Suprapubic skin (tissue), 4 donors: ENCODE measurements around the gene ACSF2. TPM values are rescaled to one million over a fixed set of nuclear protein-coding genes. Genes with fewer than 3 reads are reported as not detected.

Experiments used
- DNase-seq, 2 donors: peaks; one replicate each; pipeline ENCODE4 v3.0.0-alpha.2; 2019; ENCODE audit warnings: low spot score in 2 of 2
- H3K27ac ChIP-seq: fragments of 200-600 bp; sonication (generic); one replicate; pipeline ENCODE4 v1.5.1; 2019
- H3K27me3 ChIP-seq: fragments of 200-600 bp; sonication (generic); one replicate; pipeline ENCODE4 v1.5.1; 2019
- H3K36me3 ChIP-seq: fragments of 200-600 bp; sonication (generic); one replicate; pipeline ENCODE4 v1.5.1; 2019
- H3K4me1 ChIP-seq: fragments of 200-600 bp; sonication (generic); one replicate; pipeline ENCODE4 v1.5.1; 2019
- H3K4me3 ChIP-seq: fragments of 200-600 bp; sonication (generic); one replicate; pipeline ENCODE4 v1.5.1; 2019; ENCODE audit warnings: mild to moderate bottlenecking
- H3K9me3 ChIP-seq: fragments of 200-600 bp; sonication (generic); one replicate; pipeline ENCODE4 v1.5.1; 2019
- CTCF ChIP-seq, 2 donors: fragments of 200-600 bp in 1 of 2; fragments of 450-650 bp in 1 of 2; sonication (generic) in 1 of 2; IDR thresholded peaks; one replicate each; pipeline ENCODE4 v1.5.1; 2016 to 2019; ENCODE audit warnings: antibody characterized with exemption in 2 of 2, mild to moderate bottlenecking in 1 of 2, moderate library complexity in 1 of 2
- EP300 ChIP-seq: sonication (generic); formaldehyde crosslinking; IDR thresholded peaks from one replicate; pipeline ENCODE4 v1.6.1; 2017; ENCODE audit warnings: antibody characterized with exemption
- POLR2A ChIP-seq, 2 donors: fragments of 450-650 bp; IDR thresholded peaks; one replicate each; pipeline ENCODE4 v1.6.1; 2017; ENCODE audit warnings: antibody characterized with exemption in 2 of 2, mild to moderate bottlenecking in 2 of 2, moderate library complexity in 2 of 2
- POLR2AphosphoS5 ChIP-seq, 3 donors: sonication (generic); formaldehyde crosslinking; IDR thresholded peaks; one replicate each; pipeline ENCODE4 v1.6.1; 2017; ENCODE audit warnings: antibody characterized with exemption in 3 of 3
- WGBS: methylation state at CpG from one replicate; pipeline ENCODE4 v1.1.5; 2018; 5-methylcytosine and 5-hydroxymethylcytosine counted together
- total RNA-seq, 4 donors: library from RNA; depleted of rRNA; stranded (reverse); fragments of >200 nt; gene quantifications; one replicate each; pipeline ENCODE4 v1.1.0, GENCODE V29; 2016

Gene ACSF2
- total RNA-seq, 4 donors from 2014 or later, result 61.2 to 164 (median 69.8) TPM

GRCh38 chr17:50428831-50429424, 2.9 kb downstream of the ACSF2 start:
- TF ChIP-seq EP300, result no peak
- TF ChIP-seq CTCF (IDR thresholded peaks at IDR 0.05), result no peak
- TF ChIP-seq POLR2AphosphoS5 (IDR thresholded peaks at IDR 0.05), result peak in 1 of 3 donors; percentile 18
- no peak for TF ChIP-seq POLR2A (IDR thresholded peaks at IDR 0.05)
- WGBS, result 47% methylated on average over 7 of the region's 7 CpGs
- Histone ChIP-seq H3K27ac (peak overlapping the region; percentile 84), H3K36me3 (peaks cover 6% of the 10 kb centered on the region), H3K9me3 (no peaks in the 10 kb centered on the region), H3K27me3 (no peaks in the 10 kb centered on the region), H3K4me1 (peaks cover 70% of the 10 kb centered on the region), H3K4me3 (no peak overlapping the region)
- no peak for DNase-seq

GRCh38 chr17:50429793-50430192, 3.8 kb downstream of the ACSF2 start:
- Histone ChIP-seq H3K4me1 (peaks cover 63% of the 10 kb centered on the region), H3K27ac (peak overlapping the region; percentile 84), H3K9me3 (no peaks in the 10 kb centered on the region), H3K27me3 (no peaks in the 10 kb centered on the region), H3K36me3 (peaks cover 8% of the 10 kb centered on the region), H3K4me3 (no peak overlapping the region)
- DNase-seq, result no peak
- TF ChIP-seq CTCF (IDR thresholded peaks at IDR 0.05) (no peak), POLR2A (IDR thresholded peaks at IDR 0.05) (no peak), EP300 (no peak), POLR2AphosphoS5 (IDR thresholded peaks at IDR 0.05) (no peak)
- WGBS, result 83% methylated on average over 4 of the region's 4 CpGs

GRCh38 chr17:50430821-50431618, 5.0 kb downstream of the ACSF2 start:
- H3K9me3 ChIP-seq, result no peaks in the 10 kb centered on the region
- H3K27me3 ChIP-seq, result no peaks in the 10 kb centered on the region
- H3K4me1 ChIP-seq, result peaks cover 50% of the 10 kb centered on the region
- peaks cover 8% of the 10 kb centered on the region for H3K36me3 ChIP-seq
- TF ChIP-seq POLR2A (IDR thresholded peaks at IDR 0.05), result no peak
- TF ChIP-seq POLR2AphosphoS5 (IDR thresholded peaks at IDR 0.05), result no peak
- TF ChIP-seq CTCF (IDR thresholded peaks at IDR 0.05), result no peak
- TF ChIP-seq EP300, result no peak
- H3K4me3 ChIP-seq, result no peak overlapping the region
- 45% methylated on average over 4 of the region's 4 CpGs for WGBS
- no peak for DNase-seq
- H3K27ac ChIP-seq, result no peak overlapping the region

- no peak for DNase-seq
- no peak for TF ChIP-seq POLR2A (IDR thresholded peaks at IDR 0.05)
- TF ChIP-seq EP300, result no peak
- TF ChIP-seq CTCF (IDR thresholded peaks at IDR 0.05), result no peak
- peaks cover 8% of the 10 kb centered on the region for H3K36me3 ChIP-seq
- no peaks in the 10 kb centered on the region for H3K27me3 ChIP-seq
- H3K4me1 ChIP-seq, result peaks cover 38% of the 10 kb centered on the region
- no peaks in the 10 kb centered on the region for H3K9me3 ChIP-seq
- no peak overlapping the region for H3K4me3 ChIP-seq
- no peak overlapping the region for H3K27ac ChIP-seq
- 95% methylated on average over 4 of the region's 4 CpGs for WGBS
Observed at GRCh38 chr17:50432125-50432762, 6.2 kb downstream of the ACSF2 start.

GRCh38 chr17:50437409-50437808, 11.4 kb downstream of the ACSF2 start:
- WGBS, result 93% methylated on average over 4 of the region's 4 CpGs
- Histone ChIP-seq H3K36me3 (peaks cover 8% of the 10 kb centered on the region), H3K4me3 (no peak overlapping the region), H3K9me3 (no peaks in the 10 kb centered on the region), H3K4me1 (peaks cover 7% of the 10 kb centered on the region), H3K27ac (no peak overlapping the region), H3K27me3 (no peaks in the 10 kb centered on the region)
- DNase-seq, result peak in 1 of 2 donors; percentile 53
- TF ChIP-seq EP300 (no peak), CTCF (IDR thresholded peaks at IDR 0.05) (no peak), POLR2A (IDR thresholded peaks at IDR 0.05) (no peak), POLR2AphosphoS5 (IDR thresholded peaks at IDR 0.05) (no peak)
